ENCODE measurements around the gene KCNQ4. TPM values are rescaled to one million over a fixed set of nuclear protein-coding genes. Genes with fewer than 3 reads are reported as not detected.

The KCNQ4 gene
- total and polyA plus RNA-seq, 2 experiments from 2014 or later: 1.3 to 3.0 TPM

GRCh38 chr1:40757084-40757483 lies 26.5 kb upstream of the KCNQ4 start:
- Histone ChIP-seq H3K4me3 (no peak overlapping the region), H2AFZ (no peak overlapping the region), H3K4me1 (ENCODE audit: insufficient read depth) (no peaks in the 10 kb centered on the region), H3K27me3 (ENCODE audit: insufficient read depth) (no peaks in the 10 kb centered on the region), H3K9me2 (ENCODE audit: insufficient read depth) (no peaks in the 10 kb centered on the region), H3K4me2 (no peak overlapping the region), H3F3A (replicated peaks; ENCODE audit: low read depth) (no peaks in the 10 kb centered on the region), H3K36me3 (ENCODE audit: insufficient read depth) (peaks cover 64% of the 10 kb centered on the region), H4K20me1 (replicated peaks; ENCODE audit: insufficient read depth) (peaks cover 19% of the 10 kb centered on the region), H3K27ac (ENCODE audit: low read depth) (no peak overlapping the region), H3K79me2 (replicated peaks; ENCODE audit: insufficient read depth) (no peaks in the 10 kb centered on the region)
- H3K4me3 Mint-ChIP-seq: no peak overlapping the region
- TF ChIP-seq, protein P1, sequence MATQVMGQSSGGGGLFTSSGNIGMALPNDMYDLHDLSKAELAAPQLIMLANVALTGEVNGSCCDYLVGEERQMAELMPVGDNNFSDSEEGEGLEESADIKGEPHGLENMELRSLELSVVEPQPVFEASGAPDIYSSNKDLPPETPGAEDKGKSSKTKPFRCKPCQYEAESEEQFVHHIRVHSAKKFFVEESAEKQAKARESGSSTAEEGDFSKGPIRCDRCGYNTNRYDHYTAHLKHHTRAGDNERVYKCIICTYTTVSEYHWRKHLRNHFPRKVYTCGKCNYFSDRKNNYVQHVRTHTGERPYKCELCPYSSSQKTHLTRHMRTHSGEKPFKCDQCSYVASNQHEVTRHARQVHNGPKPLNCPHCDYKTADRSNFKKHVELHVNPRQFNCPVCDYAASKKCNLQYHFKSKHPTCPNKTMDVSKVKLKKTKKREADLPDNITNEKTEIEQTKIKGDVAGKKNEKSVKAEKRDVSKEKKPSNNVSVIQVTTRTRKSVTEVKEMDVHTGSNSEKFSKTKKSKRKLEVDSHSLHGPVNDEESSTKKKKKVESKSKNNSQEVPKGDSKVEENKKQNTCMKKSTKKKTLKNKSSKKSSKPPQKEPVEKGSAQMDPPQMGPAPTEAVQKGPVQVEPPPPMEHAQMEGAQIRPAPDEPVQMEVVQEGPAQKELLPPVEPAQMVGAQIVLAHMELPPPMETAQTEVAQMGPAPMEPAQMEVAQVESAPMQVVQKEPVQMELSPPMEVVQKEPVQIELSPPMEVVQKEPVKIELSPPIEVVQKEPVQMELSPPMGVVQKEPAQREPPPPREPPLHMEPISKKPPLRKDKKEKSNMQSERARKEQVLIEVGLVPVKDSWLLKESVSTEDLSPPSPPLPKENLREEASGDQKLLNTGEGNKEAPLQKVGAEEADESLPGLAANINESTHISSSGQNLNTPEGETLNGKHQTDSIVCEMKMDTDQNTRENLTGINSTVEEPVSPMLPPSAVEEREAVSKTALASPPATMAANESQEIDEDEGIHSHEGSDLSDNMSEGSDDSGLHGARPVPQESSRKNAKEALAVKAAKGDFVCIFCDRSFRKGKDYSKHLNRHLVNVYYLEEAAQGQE (IDR thresholded peaks at IDR 0.05; ENCODE audit: unreplicated experiment): no peak
- TF ChIP-seq ZNF331 (CRISPR knock-in tag; IDR thresholded peaks at IDR 0.05; ENCODE audit: low read depth): no peak
- no peak for TF ChIP-seq EZH2phosphoT487 (IDR thresholded peaks at IDR 0.05; ENCODE audit: unreplicated experiment)
- TF ChIP-seq CTCF (conservative IDR thresholded peaks at IDR 0.05; ENCODE audit: low read depth in 2 of 2): no peak
- no peak for TF ChIP-seq STAT1 (IDR thresholded peaks at IDR 0.05; ENCODE audit: unreplicated experiment)
- no peak for TF ChIP-seq EZH2 (IDR thresholded peaks at IDR 0.05; ENCODE audit: low read depth, unreplicated experiment)
- TF ChIP-seq NANOG (IDR thresholded peaks at IDR 0.05; ENCODE audit: borderline replicate concordance): no peak
- no peaks in the 10 kb centered on the region for H3K9me3 Mint-ChIP-seq
- no peak for DNase-seq (ENCODE audit: low spot score)
- no peaks in the 10 kb centered on the region; the same call in 2 of the 3 replicates for H3K4me1 Mint-ChIP-seq
- peaks cover 78% of the 10 kb centered on the region for H3K36me3 Mint-ChIP-seq (ENCODE audit: low read depth)
- H3K27ac Mint-ChIP-seq: no peak overlapping the region
- no peak for ATAC-seq
- H3K27me3 Mint-ChIP-seq (ENCODE audit: insufficient read depth, low read depth, poor library complexity): peaks cover 2% of the 10 kb centered on the region

DNA sequence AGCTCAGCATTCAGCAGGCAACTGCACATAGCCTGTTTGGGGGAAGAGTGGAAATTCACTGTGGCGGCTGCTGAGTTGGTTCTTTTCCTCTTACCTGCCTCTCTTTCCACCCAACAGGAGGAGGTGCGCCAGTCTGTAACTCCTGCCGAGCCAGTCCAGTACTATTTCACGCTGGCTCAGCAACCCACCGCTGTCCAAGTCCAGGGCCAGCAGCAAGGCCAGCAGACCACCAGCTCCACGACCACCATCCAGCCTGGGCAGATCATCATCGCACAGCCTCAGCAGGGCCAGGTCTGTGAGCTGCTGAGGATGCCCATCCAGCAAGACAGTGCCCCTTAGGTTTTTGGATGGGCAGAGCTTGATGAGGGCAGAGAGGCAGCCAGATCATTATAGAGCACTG lies 25.6 kb upstream of the KCNQ4 start:
- Histone ChIP-seq H3F3A (replicated peaks; ENCODE audit: low read depth) (no peaks in the 10 kb centered on the region), H3K27me3 (ENCODE audit: insufficient read depth) (no peaks in the 10 kb centered on the region), H3K79me2 (replicated peaks; ENCODE audit: insufficient read depth) (no peaks in the 10 kb centered on the region), H3K4me2 (no peak overlapping the region), H3K4me1 (ENCODE audit: insufficient read depth) (no peaks in the 10 kb centered on the region), H3K4me3 (no peak overlapping the region), H3K27ac (ENCODE audit: low read depth) (no peak overlapping the region), H3K36me3 (ENCODE audit: insufficient read depth) (peaks cover 57% of the 10 kb centered on the region), H2AFZ (no peak overlapping the region), H4K20me1 (replicated peaks; ENCODE audit: insufficient read depth) (peaks cover 19% of the 10 kb centered on the region), H3K9me2 (ENCODE audit: insufficient read depth) (no peaks in the 10 kb centered on the region)
- peaks cover 2% of the 10 kb centered on the region for H3K27me3 Mint-ChIP-seq (ENCODE audit: insufficient read depth, low read depth, poor library complexity)
- no peaks in the 10 kb centered on the region for H3K4me1 Mint-ChIP-seq
- no peaks in the 10 kb centered on the region for H3K9me3 Mint-ChIP-seq
- DNase-seq (ENCODE audit: low spot score): no peak
- H3K4me3 Mint-ChIP-seq: no peak overlapping the region
- H3K36me3 Mint-ChIP-seq (ENCODE audit: low read depth): peaks cover 81% of the 10 kb centered on the region
- no peak overlapping the region for H3K27ac Mint-ChIP-seq
- no peak for ATAC-seq
- TF ChIP-seq, protein P1 (IDR thresholded peaks at IDR 0.05; ENCODE audit: unreplicated experiment): no peak
- no peak for TF ChIP-seq EZH2 (IDR thresholded peaks at IDR 0.05; ENCODE audit: low read depth, unreplicated experiment)
- TF ChIP-seq, protein P2, sequence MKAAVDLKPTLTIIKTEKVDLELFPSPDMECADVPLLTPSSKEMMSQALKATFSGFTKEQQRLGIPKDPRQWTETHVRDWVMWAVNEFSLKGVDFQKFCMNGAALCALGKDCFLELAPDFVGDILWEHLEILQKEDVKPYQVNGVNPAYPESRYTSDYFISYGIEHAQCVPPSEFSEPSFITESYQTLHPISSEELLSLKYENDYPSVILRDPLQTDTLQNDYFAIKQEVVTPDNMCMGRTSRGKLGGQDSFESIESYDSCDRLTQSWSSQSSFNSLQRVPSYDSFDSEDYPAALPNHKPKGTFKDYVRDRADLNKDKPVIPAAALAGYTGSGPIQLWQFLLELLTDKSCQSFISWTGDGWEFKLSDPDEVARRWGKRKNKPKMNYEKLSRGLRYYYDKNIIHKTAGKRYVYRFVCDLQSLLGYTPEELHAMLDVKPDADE (IDR thresholded peaks at IDR 0.05): no peak
- no peak for TF ChIP-seq CTCF (conservative IDR thresholded peaks at IDR 0.05; ENCODE audit: low read depth in 2 of 2)
- TF ChIP-seq ZNF331 (CRISPR knock-in tag; IDR thresholded peaks at IDR 0.05; ENCODE audit: low read depth): no peak
- TF ChIP-seq POLR2AphosphoS5 (IDR thresholded peaks at IDR 0.05; ENCODE audit: low read depth): no peak
- TF ChIP-seq EZH2phosphoT487 (IDR thresholded peaks at IDR 0.05; ENCODE audit: unreplicated experiment): no peak
- TF ChIP-seq ZNF114 (CRISPR knock-in tag; IDR thresholded peaks at IDR 0.05): no peak
- no peak for TF ChIP-seq NANOG (IDR thresholded peaks at IDR 0.05; ENCODE audit: borderline replicate concordance)
- TF ChIP-seq JUNB (IDR thresholded peaks at IDR 0.05; ENCODE audit: unreplicated experiment): no peak
- TF ChIP-seq CREB1 (CRISPR knock-in tag; IDR thresholded peaks at IDR 0.05; ENCODE audit: low read depth): no peak

All from GM23338 (cell line).